HepG2 (cell line): ENCODE results near the gene ACOT13. TPM values are rescaled to one million over a fixed set of nuclear protein-coding genes. Genes with fewer than 3 reads are reported as not detected.

Experiments
- ATAC-seq: fragments of 200-7000 bp; cut with Tn5 transposase; 3 replicates; pipeline ENCODE4 v1.9.1; 2020; ENCODE audit warnings: mild to moderate bottlenecking, moderate library complexity
- BruUV-seq: library from RNA; stranded (reverse); fragments of 400-500 nt; replicated peaks from 2 replicates; lab custom pipeline; 2021; lab: Mats Ljungman, UMichigan
- CTCF ChIA-PET: fragments of 300-600 bp; formaldehyde crosslinking; extraction: SDS; loops from one replicate; lab custom pipeline; 2021; ENCODE audit warnings: low total read pairs, inconsistent platforms, low intra/inter-chr PET ratio; lab: Yijun Ruan, JAX
- POLR2A ChIA-PET: fragments of 350-600 bp; sonication (Branson Sonifier 250); formaldehyde crosslinking; loops from one replicate; lab custom pipeline; 2020; ENCODE audit warnings: antibody characterized with exemption, inconsistent platforms; lab: Yijun Ruan, JAX
- DNase-seq: peaks from one replicate; pipeline ENCODE4 v3.0.0-alpha.2; 2015; ENCODE audit warnings: low spot score
- FAIRE-seq: peaks from 3 replicates; lab custom pipeline; 2011; peaks lifted over from hg19 to GRCh38; lab: Jason Lieb, UNC
- H2AFZ ChIP-seq: one replicate; pipeline ENCODE4 v1.6.1; 2011; ENCODE audit warnings: low read length, inconsistent platforms
- H3K27ac ChIP-seq: fragments of 300-600 bp; 3 replicates; pipeline ENCODE4 v1.8.0; 2011; ENCODE audit warnings: mixed run types, mild to moderate bottlenecking, mixed read lengths, low read length, inconsistent platforms; ENCODE audit not compliant: insufficient read depth; ENCODE audit errors: extremely low read length
- H3K27me3 ChIP-seq, 2 experiments: fragments of 200-600 bp in 1 of 2; 2 replicates in 1 of 2; 3 replicates in 1 of 2; pipeline versions ENCODE4 v1.6.0 to v1.8.0; 2011; ENCODE audit warnings: low read length in 2 of 2, mild to moderate bottlenecking in 2 of 2, moderate library complexity in 2 of 2, inconsistent platforms in 1 of 2; ENCODE audit not compliant: insufficient read depth in 2 of 2, control insufficient read depth in 1 of 2
- H3K36me3 ChIP-seq, 2 experiments: fragments of 200-600 bp in 1 of 2; replicated peaks in 1 of 2; 2 replicates in 1 of 2; 3 replicates in 1 of 2; pipeline versions ENCODE4 v1.5.1 to v1.8.0; 2011; ENCODE audit warnings: low read length in 2 of 2, inconsistent platforms in 1 of 2; ENCODE audit not compliant: insufficient read depth in 2 of 2, control insufficient read depth in 1 of 2
- H3K4me1 ChIP-seq: 2 replicates; pipeline ENCODE4 v1.5.1; 2012; ENCODE audit warnings: low read length, inconsistent platforms; ENCODE audit not compliant: insufficient read depth
- H3K4me2 ChIP-seq: 2 replicates; pipeline ENCODE4 v1.6.0; 2011; ENCODE audit warnings: low read depth, low read length, inconsistent platforms
- H3K4me3 ChIP-seq, 3 experiments: fragments of 200-600 bp in 1 of 3; sonication (generic), shearing (Covaris generic) in 1 of 3; replicated peaks in 1 of 3; 2 replicates each; pipeline ENCODE4 v1.5.1; 2011 to 2016; ENCODE audit warnings: low read length in 3 of 3, inconsistent platforms in 2 of 3, low read depth in 2 of 3, mild to moderate bottlenecking in 2 of 3, control low read depth in 1 of 3, mixed read lengths in 1 of 3; ENCODE audit not compliant: insufficient read depth in 1 of 3
- H3K79me2 ChIP-seq: one replicate; pipeline ENCODE4 v1.6.1; 2011; ENCODE audit warnings: low read length, inconsistent platforms; ENCODE audit not compliant: insufficient read depth
- H3K9ac ChIP-seq: 2 replicates; pipeline ENCODE4 v1.6.0; 2011; ENCODE audit warnings: mild to moderate bottlenecking, low read depth, low read length, inconsistent platforms; ENCODE audit not compliant: insufficient read depth
- H3K9me3 ChIP-seq: 2 replicates; pipeline ENCODE4 v1.5.1; 2012; ENCODE audit warnings: mild to moderate bottlenecking, low read length
- H4K20me1 ChIP-seq: 2 replicates; pipeline ENCODE4 v1.6.0; 2011; ENCODE audit warnings: inconsistent platforms, mild to moderate bottlenecking, low read length, moderate library complexity; ENCODE audit not compliant: insufficient read depth
- CC2D1A ChIP-seq: sonication (generic); formaldehyde crosslinking; IDR thresholded peaks from 2 replicates; pipeline ENCODE4 v1.8.1; 2023; ENCODE audit warnings: mild to moderate bottlenecking, missing genetic modification reagents
- HNRNPLL ChIP-seq: fragments of 200-400 bp; formaldehyde crosslinking; IDR thresholded peaks from 2 replicates; pipeline ENCODE4 v1.6.1; 2017; ENCODE audit warnings: mild to moderate bottlenecking, low read depth, low read length; ENCODE audit not compliant: poor library complexity, severe bottlenecking
- SMAD3 ChIP-seq: sonication (generic); formaldehyde crosslinking; IDR thresholded peaks from 2 replicates; pipeline ENCODE4 v1.4.0; 2020; ENCODE audit warnings: missing genetic modification reagents
- TAF15 ChIP-seq: fragments of 200-400 bp; formaldehyde crosslinking; IDR thresholded peaks from one replicate; pipeline ENCODE4 v1.6.1; 2018; ENCODE audit warnings: mild to moderate bottlenecking, low read depth, low read length; ENCODE audit not compliant: poor library complexity, severe bottlenecking
- ZNF407 ChIP-seq: sonication (generic); formaldehyde crosslinking; IDR thresholded peaks from one replicate; pipeline ENCODE4 v1.5.1; 2020; ENCODE audit warnings: mild to moderate bottlenecking, missing genetic modification reagents; ENCODE audit errors: not compliant biosample characterization
- ZNF687 ChIP-seq: sonication (generic); formaldehyde crosslinking; IDR thresholded peaks from 2 replicates; pipeline ENCODE4 v1.5.1; 2020; ENCODE audit warnings: mild to moderate bottlenecking, missing genetic modification reagents, moderate library complexity
- ZNF788 ChIP-seq: sonication (generic); formaldehyde crosslinking; IDR thresholded peaks from 2 replicates; pipeline ENCODE4 v1.5.0; 2020; ENCODE audit warnings: mild to moderate bottlenecking, missing genetic modification reagents, borderline replicate concordance
- WGBS: methylation state at CpG from one replicate; pipeline ENCODE4 v1.1.6; 2017; ENCODE audit warnings: low lambda C conversion rate; 5-methylcytosine and 5-hydroxymethylcytosine counted together
- in situ Hi-C: cut with HindIII; loops from 2 replicates; pipeline ENCODE4 v1.10.0; 2017; ENCODE audit warnings: low pct_unique_long_range_greater_than_20kb; ENCODE audit not compliant: extremely low pct_ligation_motif_present
- intact Hi-C: fragments of 100-400 bp; cut with micrococcal nuclease; formaldehyde crosslinking; loops from one replicate; pipeline ENCODE4 v1.10.0; 2022; ENCODE audit not compliant: unreplicated experiment
- polyA plus RNA-seq, 8 experiments: library from polyadenylated mRNA; depleted of rRNA in 3 of 8; stranded (reverse) in 7 of 8; unstranded in 1 of 8; fragments of >200 nt; fragmentation: Illumina TruSeq in 4 of 8; extraction: Trizol in 4 of 8; gene quantifications; 2 replicates each; pipeline versions ENCODE4 v1.2.1 to v1.2.3, GENCODE V29; 2011 to 2016; ENCODE audit warnings: low read depth in 4 of 8, missing spikeins in 1 of 8, mixed read lengths in 1 of 8; ENCODE audit not compliant: insufficient read depth in 1 of 8
- total RNA-seq, 5 experiments: library from RNA; depleted of rRNA; stranded (reverse); fragments of >200 nt; fragmentation: Illumina TruSeq; extraction: Trizol; gene quantifications; 2 replicates each; pipeline ENCODE4 v1.2.3, GENCODE V29; 2016; ENCODE audit warnings: low read depth in 1 of 5
- TF ChIP-seq, protein P1 (sequence below): sonication (generic); formaldehyde crosslinking; IDR thresholded peaks from 2 replicates; pipeline ENCODE4 v1.5.0; 2020; ENCODE audit warnings: missing genetic modification reagents

The ACOT13 gene
- total and polyA plus RNA-seq, 2 of the 13 experiments (the other 11 are each of a cell fraction or from before 2014, with no cell fraction given) = 31.5 to 45.1 TPM

- in situ Hi-C loops (no loop called here), intact Hi-C loops (no loop called here)
- no TSS peak for BruUV-seq
- no peak overlapping the region for H3K27ac ChIP-seq
- ChIA-PET CTCF (no interaction called here), POLR2A (no interaction called here)
- no peak overlapping the region for H3K4me3 ChIP-seq
- H3K9me3 ChIP-seq = 0 out of 2 replicates have a peak, but pooled peaks cover 5% of the 10 kb centered on the region
- DNase-seq = no peak
- H3K4me2 ChIP-seq = no peak overlapping the region
- no peak overlapping the region for H2AFZ ChIP-seq
- H3K27me3 ChIP-seq = peaks cover 0 to 10% of the 10 kb centered on the region in 2 experiments; a peak in 1 of 5 replicates
- H3K36me3 ChIP-seq = no peaks in the 10 kb centered on the region
- no peak overlapping the region for H3K9ac ChIP-seq
- no peaks in the 10 kb centered on the region for H3K4me1 ChIP-seq
- H4K20me1 ChIP-seq = no peaks in the 10 kb centered on the region
- 48% methylated on average over 5 of the region's 5 CpGs for WGBS
- H3K79me2 ChIP-seq = no peaks in the 10 kb centered on the region
- no peak for FAIRE-seq
- no peak for ATAC-seq
- TF ChIP-seq ZNF407 (CRISPR knock-in tag) (no peak), TAF15 (no peak), HNRNPLL (no peak), SMAD3 (CRISPR knock-in tag) (no peak), ZNF687 (CRISPR knock-in tag) (no peak), ZNF788 (CRISPR knock-in tag) (no peak), CC2D1A (CRISPR knock-in tag) (no peak)
- TF ChIP-seq, protein P1, sequence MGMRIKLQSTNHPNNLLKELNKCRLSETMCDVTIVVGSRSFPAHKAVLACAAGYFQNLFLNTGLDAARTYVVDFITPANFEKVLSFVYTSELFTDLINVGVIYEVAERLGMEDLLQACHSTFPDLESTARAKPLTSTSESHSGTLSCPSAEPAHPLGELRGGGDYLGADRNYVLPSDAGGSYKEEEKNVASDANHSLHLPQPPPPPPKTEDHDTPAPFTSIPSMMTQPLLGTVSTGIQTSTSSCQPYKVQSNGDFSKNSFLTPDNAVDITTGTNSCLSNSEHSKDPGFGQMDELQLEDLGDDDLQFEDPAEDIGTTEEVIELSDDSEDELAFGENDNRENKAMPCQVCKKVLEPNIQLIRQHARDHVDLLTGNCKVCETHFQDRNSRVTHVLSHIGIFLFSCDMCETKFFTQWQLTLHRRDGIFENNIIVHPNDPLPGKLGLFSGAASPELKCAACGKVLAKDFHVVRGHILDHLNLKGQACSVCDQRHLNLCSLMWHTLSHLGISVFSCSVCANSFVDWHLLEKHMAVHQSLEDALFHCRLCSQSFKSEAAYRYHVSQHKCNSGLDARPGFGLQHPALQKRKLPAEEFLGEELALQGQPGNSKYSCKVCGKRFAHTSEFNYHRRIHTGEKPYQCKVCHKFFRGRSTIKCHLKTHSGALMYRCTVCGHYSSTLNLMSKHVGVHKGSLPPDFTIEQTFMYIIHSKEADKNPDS (CRISPR knock-in tag) = no peak
These were observed 35.9 kb upstream of the ACOT13 start for GRCh38 chr6:24630856-24631505.
